Measurements from ENCODE around the gene TNRC18. TPM values are rescaled to one million over a fixed set of nuclear protein-coding genes. Genes with fewer than 3 reads are reported as not detected.

TNRC18 gene
- total and polyA plus RNA-seq, 2 of the 8 experiments (the other 6 are each of a cell fraction or from before 2014, with no cell fraction given): 1.7 to 8.6 TPM

DNA sequence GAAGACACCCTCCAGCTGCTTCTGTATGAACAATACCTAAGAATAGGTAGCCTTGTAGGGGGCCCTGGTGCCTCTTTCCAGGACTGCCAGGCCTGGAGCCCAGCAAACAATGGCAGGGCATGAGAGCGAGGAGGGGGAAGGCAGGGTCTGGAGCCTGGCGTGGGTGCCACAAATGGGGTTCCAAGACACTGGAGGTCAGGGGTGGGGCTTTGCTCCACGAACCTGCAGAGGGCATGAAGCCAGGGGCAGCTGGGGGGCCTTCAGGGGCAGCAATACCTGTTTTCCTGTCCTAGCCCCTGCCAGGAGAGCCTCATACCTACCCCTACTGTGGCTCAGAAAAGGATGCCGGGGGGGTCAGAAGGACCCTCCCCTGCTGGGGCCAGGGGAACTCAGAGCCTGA is 79.3 kb downstream of the TNRC18 start:
- no peak overlapping the region for H2BK15ac ChIP-seq (ENCODE audit: low read length)
- peaks cover 0 to 10% (median 4%) of the 10 kb centered on the region in 4 experiments; a peak in 6 of 7 replicates for H3K4me1 ChIP-seq (replicated peaks in 1 of 4; ENCODE audit: control insufficient read depth in 3 of 4, insufficient read depth in 4 of 4, low read length in 3 of 4)
- H3K9ac ChIP-seq (replicated peaks in 1 of 4; ENCODE audit: extremely low read depth in 1 of 4, low read depth in 3 of 4, low read length in 3 of 4): no peak overlapping the region
- WGBS, 2 experiments (ENCODE audit: extremely low coverage in 1 of 2, insufficient coverage in 1 of 2, insufficient read length in 1 of 2, insufficient replicate concordance in 2 of 2, low coverage in 1 of 2, low lambda C conversion rate in 2 of 2, missing lambda C conversion rate in 1 of 2): 84% methylated on average over 4 of the region's 4 CpGs; no CpG with 5 or more reads in 1 of the 2 experiments
- DNase-seq (ENCODE audit: low read depth in 1 of 2, low spot score in 2 of 2) (no peak), FAIRE-seq (no peak)
- no peak overlapping the region for H2AK5ac ChIP-seq (ENCODE audit: low read depth, low read length)
- no peak overlapping the region for H2BK5ac ChIP-seq (ENCODE audit: low read depth, low read length)
- H2AFZ ChIP-seq (ENCODE audit: low read length): no peak overlapping the region
- H4K91ac ChIP-seq (replicated peaks; ENCODE audit: insufficient read length, low read length): no peak overlapping the region
- peaks cover 0 to 6% of the 10 kb centered on the region in 2 experiments; a peak in 1 of 4 replicates for H3K9me3 ChIP-seq (ENCODE audit: insufficient read depth in 2 of 2, low read depth in 1 of 2, low read length in 1 of 2)
- peaks cover 5 to 16% (median 14%) of the 10 kb centered on the region in 4 experiments for H3K27me3 ChIP-seq (replicated peaks in 1 of 4; ENCODE audit: control insufficient read depth in 3 of 4, extremely low read depth in 1 of 4, insufficient read depth in 3 of 4, low read length in 3 of 4)
- H3K14ac ChIP-seq (ENCODE audit: insufficient read length): no peak overlapping the region
- no peak overlapping the region for H3K4ac ChIP-seq (replicated peaks; ENCODE audit: insufficient read length, low read depth, low read length)
- H3K23ac ChIP-seq (ENCODE audit: insufficient read length): no peak overlapping the region
- H3K4me3 ChIP-seq (ENCODE audit: extremely low read depth in 1 of 4, insufficient read depth in 2 of 4, low read depth in 3 of 4, low read length in 4 of 4): no peak overlapping the region
- H3K79me1 ChIP-seq (ENCODE audit: low read depth, low read length): no peaks in the 10 kb centered on the region
- H4K5ac ChIP-seq (ENCODE audit: insufficient read length, low read depth, low read length): no peak overlapping the region
- no peak overlapping the region for H3K18ac ChIP-seq (ENCODE audit: extremely low read depth, low read length)
- no peak overlapping the region for H2BK20ac ChIP-seq (ENCODE audit: low read length)
- no peak overlapping the region for H3K56ac ChIP-seq (replicated peaks; ENCODE audit: insufficient read length, low read depth, low read length)
- no peak overlapping the region for H2BK12ac ChIP-seq (ENCODE audit: low read depth, low read length)
- no peak overlapping the region for H2BK120ac ChIP-seq (replicated peaks; ENCODE audit: low read depth, low read length)
- ChIA-PET CTCF (ENCODE audit: partially characterized antibody) (no interaction called here), POLR2A (ENCODE audit: partially characterized antibody) (interaction anchor here (1.1 to 2.4 kb wide), 2 partner anchors 11 to 180 kb away, joined by 3 to 6 read pairs; no protein-coding TSS in a partner anchor)
- H3K23me2 ChIP-seq (ENCODE audit: low read depth, low read length): no peaks in the 10 kb centered on the region; the same call in 1 of the 2 replicates
- no peak overlapping the region for H3K4me2 ChIP-seq (ENCODE audit: insufficient read depth in 1 of 2, low read depth in 2 of 2, low read length in 2 of 2)
- H4K8ac ChIP-seq (ENCODE audit: extremely low read depth, insufficient read depth, low read length): no peak overlapping the region
- no peaks in the 10 kb centered on the region for H3K36me3 ChIP-seq (ENCODE audit: control insufficient read depth in 2 of 4, insufficient read depth in 4 of 4, low read length in 3 of 4)
- H4K20me1 ChIP-seq (replicated peaks in 1 of 2; ENCODE audit: control insufficient read depth in 1 of 2, insufficient read depth in 2 of 2, low read length in 2 of 2): peaks cover under 1% of the 10 kb centered on the region in 2 experiments
- H3K79me2 ChIP-seq (ENCODE audit: control insufficient read depth in 1 of 2, insufficient read depth in 2 of 2, low read length in 2 of 2): no peaks in the 10 kb centered on the region
- no peak overlapping the region for H3K27ac ChIP-seq (ENCODE audit: low read depth, low read length)
- TF ChIP-seq JUN (IDR thresholded peaks at IDR 0.05; ENCODE audit: low read depth, low read length) (no peak), SRF (IDR thresholded peaks at IDR 0.05; ENCODE audit: low read depth, low read length) (no peak), KDM4A (IDR thresholded peaks at IDR 0.05; ENCODE audit: low read depth, low read length, severe bottlenecking) (no peak), CEBPB (IDR thresholded peaks at IDR 0.05; ENCODE audit: low read depth, low read length) (no peak), BRCA1 (IDR thresholded peaks at IDR 0.05; ENCODE audit: low read depth, low read length) (no peak)
